GM12878 (cell line): ENCODE measurements around the gene P2RX4. TPM values are rescaled to one million over a fixed set of nuclear protein-coding genes. Genes with fewer than 3 reads are reported as not detected.

Experiments
- ATAC-seq: fragments of 200-7000 bp; cut with Tn5 transposase; 3 replicates; pipeline ENCODE4 v1.9.1; 2020; ENCODE audit warnings: mild to moderate bottlenecking, moderate library complexity
- BruUV-seq: library from RNA; stranded (reverse); fragments of 400-500 nt; replicated peaks from 2 replicates; lab custom pipeline; 2021; lab: Mats Ljungman, UMichigan
- CTCF ChIA-PET: fragments of 300-600 bp; sonication (Branson Sonifier 250); formaldehyde crosslinking; extraction: SDS; loops from one replicate; lab custom pipeline; 2021; ENCODE audit warnings: inconsistent platforms; lab: Yijun Ruan, JAX
- POLR2A ChIA-PET: fragments of 350-600 bp; formaldehyde crosslinking; extraction: SDS; loops from one replicate; lab custom pipeline; 2021; ENCODE audit warnings: inconsistent platforms; lab: Charles Lee
- RAD21 ChIA-PET: fragments of 300-600 bp; sonication (Branson Sonifier 250); formaldehyde crosslinking; loops from one replicate; lab custom pipeline; 2023; ENCODE audit warnings: antibody characterized with exemption; ENCODE audit not compliant: unreplicated experiment; lab: Charles Lee
- SMC1A ChIA-PET: fragments of 300-600 bp; sonication (Branson Sonifier 250); formaldehyde crosslinking; loops from one replicate; lab custom pipeline; 2023; ENCODE audit not compliant: unreplicated experiment, uncharacterized antibody; lab: Charles Lee
- DNase-seq: peaks from one replicate; pipeline ENCODE4 v3.0.0-alpha.2; 2011; ENCODE audit warnings: low read depth, low spot score
- FAIRE-seq: peaks from 3 replicates; lab custom pipeline; 2011; peaks lifted over from hg19 to GRCh38; lab: Jason Lieb, UNC
- H2AFZ ChIP-seq: 2 replicates; pipeline ENCODE4 v1.6.0; 2011; ENCODE audit warnings: low read depth, low read length, control low read depth; ENCODE audit not compliant: control insufficient read depth
- H3K27ac ChIP-seq: 2 replicates; pipeline ENCODE4 v1.5.1; 2011; ENCODE audit warnings: control low read depth; ENCODE audit not compliant: control insufficient read depth, insufficient read depth
- H3K27me3 ChIP-seq, 2 experiments: replicated peaks in 1 of 2; 2 replicates each; pipeline versions ENCODE4 v1.6.0 to v1.6.1; 2011; ENCODE audit warnings: low read length in 1 of 2; ENCODE audit not compliant: control insufficient read depth in 2 of 2, insufficient read depth in 2 of 2
- H3K36me3 ChIP-seq, 2 experiments: 2 replicates each; pipeline ENCODE4 v1.5.1; 2011; ENCODE audit warnings: low read length in 1 of 2; ENCODE audit not compliant: control insufficient read depth in 2 of 2, insufficient read depth in 2 of 2
- H3K4me1 ChIP-seq: 2 replicates; pipeline ENCODE4 v1.6.1; 2011; ENCODE audit warnings: mild to moderate bottlenecking, low read length, moderate library complexity, mixed read lengths; ENCODE audit not compliant: control insufficient read depth, insufficient read depth
- H3K4me2 ChIP-seq: 2 replicates; pipeline ENCODE4 v1.6.0; 2011; ENCODE audit warnings: control low read depth; ENCODE audit not compliant: control insufficient read depth, insufficient read depth
- H3K4me3 ChIP-seq: fragments of 200-600 bp; sonication (generic); 2 replicates; pipeline ENCODE4 v1.5.1; 2016
- H3K79me2 ChIP-seq: 2 replicates; pipeline ENCODE4 v1.6.0; 2011; ENCODE audit warnings: low read length; ENCODE audit not compliant: control insufficient read depth, insufficient read depth
- H3K9ac ChIP-seq: 2 replicates; pipeline ENCODE4 v1.8.0; 2011; ENCODE audit warnings: low read length, control low read depth, mixed read lengths; ENCODE audit not compliant: control insufficient read depth, insufficient read depth
- H3K9me3 ChIP-seq: replicated peaks from 3 replicates; pipeline ENCODE4 v1.5.1; 2011; ENCODE audit warnings: mild to moderate bottlenecking, low read length; ENCODE audit not compliant: control insufficient read depth, insufficient read depth
- H4K20me1 ChIP-seq: 2 replicates; pipeline ENCODE4 v1.6.0; 2011; ENCODE audit not compliant: control insufficient read depth, insufficient read depth
- ASH2L ChIP-seq: fragments of 300-600, 200-600 bp; sonication (generic); IDR thresholded peaks from 2 replicates; pipeline ENCODE4 v1.6.1; 2017; ENCODE audit warnings: low read depth, mild to moderate bottlenecking, borderline replicate concordance
- GABPA ChIP-seq: IDR thresholded peaks from 2 replicates; pipeline ENCODE4 v1.6.1; 2014; ENCODE audit warnings: antibody characterized with exemption, low read depth, mild to moderate bottlenecking, inconsistent platforms
- KLF5 ChIP-seq: fragments of 450-650 bp; IDR thresholded peaks from 2 replicates; pipeline ENCODE4 v1.6.1; 2014; ENCODE audit warnings: mild to moderate bottlenecking; ENCODE audit not compliant: partially characterized antibody
- PAX5 ChIP-seq: IDR thresholded peaks from 2 replicates; pipeline ENCODE4 v1.6.1; 2011; ENCODE audit warnings: low read depth, low read length, borderline replicate concordance
- SMC3 ChIP-seq: IDR thresholded peaks from 2 replicates; pipeline ENCODE4 v1.6.1; 2011; ENCODE audit warnings: low read length, improper control_type of control experiment, borderline replicate concordance
- TBL1XR1 ChIP-seq: IDR thresholded peaks from 2 replicates; pipeline ENCODE4 v1.6.1; 2012; ENCODE audit warnings: low read depth, low read length, improper control_type of control experiment
- TCF12 ChIP-seq: IDR thresholded peaks from 2 replicates; pipeline ENCODE4 v1.6.1; 2011; ENCODE audit warnings: low read depth, mild to moderate bottlenecking, low read length
- TCF7 ChIP-seq: IDR thresholded peaks from 2 replicates; pipeline ENCODE4 v1.6.1; 2014; ENCODE audit warnings: antibody characterized with exemption, borderline replicate concordance
- WGBS: methylation state at CpG from one replicate; pipeline ENCODE4 v1.1.6; 2016; ENCODE audit warnings: low lambda C conversion rate; ENCODE audit not compliant: insufficient replicate concordance, insufficient coverage; ENCODE audit errors: missing lambda C conversion rate; 5-methylcytosine and 5-hydroxymethylcytosine counted together
- in situ Hi-C: fragments of 300-500 bp; cut with MboI; formaldehyde crosslinking; loops from 9 replicates; pipeline ENCODE4 v1.14.3; 2018; ENCODE audit warnings: mixed read lengths
- intact Hi-C: fragments of 100-400 bp; cut with micrococcal nuclease; formaldehyde crosslinking; loops from one replicate; pipeline ENCODE4 v1.14.2; 2022; ENCODE audit not compliant: unreplicated experiment
- polyA plus RNA-seq, 11 experiments: library from polyadenylated mRNA; depleted of rRNA in 4 of 11; unstranded in 6 of 11; stranded (reverse) in 5 of 11; fragments of >200 nt; fragmentation: Nextera tagmentation in 4 of 11; fragmentation: Illumina TruSeq in 1 of 11; extraction: Ambion mirVana in 4 of 11; extraction: Trizol in 1 of 11; gene quantifications; 1 replicate in 1 of 11; 2 replicates in 10 of 11; pipeline versions ENCODE4 v1.2.1 to v1.2.3, GENCODE V29; 2011 to 2016; ENCODE audit warnings: inconsistent platforms in 2 of 11, missing spikeins in 2 of 11, low read depth in 1 of 11
- total RNA-seq, 4 experiments: library from RNA; depleted of rRNA in 3 of 4; stranded (reverse); fragments of >200 nt in 3 of 4; fragmentation: Illumina TruSeq in 1 of 4; extraction: Trizol in 1 of 4; gene quantifications; 2 replicates each; pipeline versions ENCODE4 v1.2.1 to v1.2.3, GENCODE V29; 2013 to 2021
- TF ChIP-seq, protein P1 (sequence below): fragments of 450-650 bp; IDR thresholded peaks from 2 replicates; pipeline ENCODE4 v1.6.1; 2016; ENCODE audit warnings: mild to moderate bottlenecking, moderate library complexity, borderline replicate concordance

The P2RX4 gene
- total and polyA plus RNA-seq, 10 of the 15 experiments (the other 5 are each of a cell fraction or from before 2014, with no cell fraction given) = 9.0 to 43.4 (median 20.5) TPM

- FAIRE-seq = no peak
- POLR2A ChIA-PET = no interaction called here
These were observed 7.8 kb downstream of the P2RX4 start for GRCh38 chr12:121217761-121218160.

More at GRCh38 chr12:121217761-121218160, 7.8 kb downstream of the P2RX4 start:
- DNase-seq = no peak
- WGBS = 97% methylated on average over 5 of the region's 5 CpGs
- ATAC-seq = no peak
- in situ Hi-C loops (no loop called here), intact Hi-C loops (no loop called here)
- Histone ChIP-seq H4K20me1 (no peaks in the 10 kb centered on the region), H3K79me2 (no peaks in the 10 kb centered on the region; the same call in 1 of the 2 replicates), H3K27ac (no peak overlapping the region), H3K4me2 (no peak overlapping the region), H3K4me3 (no peak overlapping the region), H3K4me1 (peaks cover 8% of the 10 kb centered on the region), H3K9me3 (no peaks in the 10 kb centered on the region), H3K36me3 (peaks cover 0 to 3% of the 10 kb centered on the region in 2 experiments; a peak in 3 of 4 replicates), H3K27me3 (no peaks in the 10 kb centered on the region), H3K9ac (no peak overlapping the region), H2AFZ (no peak overlapping the region)
- BruUV-seq = no TSS peak
- TF ChIP-seq GABPA (no peak), PAX5 (no peak), KLF5 (no peak), TCF7 (no peak), SMC3 (no peak), TCF12 (no peak), TBL1XR1 (no peak), ASH2L (no peak)
- TF ChIP-seq, protein P1, sequence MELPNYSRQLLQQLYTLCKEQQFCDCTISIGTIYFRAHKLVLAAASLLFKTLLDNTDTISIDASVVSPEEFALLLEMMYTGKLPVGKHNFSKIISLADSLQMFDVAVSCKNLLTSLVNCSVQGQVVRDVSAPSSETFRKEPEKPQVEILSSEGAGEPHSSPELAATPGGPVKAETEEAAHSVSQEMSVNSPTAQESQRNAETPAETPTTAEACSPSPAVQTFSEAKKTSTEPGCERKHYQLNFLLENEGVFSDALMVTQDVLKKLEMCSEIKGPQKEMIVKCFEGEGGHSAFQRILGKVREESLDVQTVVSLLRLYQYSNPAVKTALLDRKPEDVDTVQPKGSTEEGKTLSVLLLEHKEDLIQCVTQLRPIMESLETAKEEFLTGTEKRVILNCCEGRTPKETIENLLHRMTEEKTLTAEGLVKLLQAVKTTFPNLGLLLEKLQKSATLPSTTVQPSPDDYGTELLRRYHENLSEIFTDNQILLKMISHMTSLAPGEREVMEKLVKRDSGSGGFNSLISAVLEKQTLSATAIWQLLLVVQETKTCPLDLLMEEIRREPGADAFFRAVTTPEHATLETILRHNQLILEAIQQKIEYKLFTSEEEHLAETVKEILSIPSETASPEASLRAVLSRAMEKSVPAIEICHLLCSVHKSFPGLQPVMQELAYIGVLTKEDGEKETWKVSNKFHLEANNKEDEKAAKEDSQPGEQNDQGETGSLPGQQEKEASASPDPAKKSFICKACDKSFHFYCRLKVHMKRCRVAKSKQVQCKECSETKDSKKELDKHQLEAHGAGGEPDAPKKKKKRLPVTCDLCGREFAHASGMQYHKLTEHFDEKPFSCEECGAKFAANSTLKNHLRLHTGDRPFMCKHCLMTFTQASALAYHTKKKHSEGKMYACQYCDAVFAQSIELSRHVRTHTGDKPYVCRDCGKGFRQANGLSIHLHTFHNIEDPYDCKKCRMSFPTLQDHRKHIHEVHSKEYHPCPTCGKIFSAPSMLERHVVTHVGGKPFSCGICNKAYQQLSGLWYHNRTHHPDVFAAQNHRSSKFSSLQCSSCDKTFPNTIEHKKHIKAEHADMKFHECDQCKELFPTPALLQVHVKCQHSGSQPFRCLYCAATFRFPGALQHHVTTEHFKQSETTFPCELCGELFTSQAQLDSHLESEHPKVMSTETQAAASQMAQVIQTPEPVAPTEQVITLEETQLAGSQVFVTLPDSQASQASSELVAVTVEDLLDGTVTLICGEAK = no peak
- CTCF ChIA-PET = interaction anchor here (1.1 to 2.4 kb wide), 2 partner anchors 13 to 41 kb away, joined by 3 to 7 read pairs; no protein-coding TSS in a partner anchor
- RAD21 ChIA-PET = no interaction called here
- SMC1A ChIA-PET = interaction anchor here (1.3 kb wide), 1 partner anchor 40 kb away, joined by 3 read pairs; no protein-coding TSS in a partner anchor
